HEK293 (cell line): ENCODE measurements around the gene FRMD4A.

Source experiments
- EGR2 ChIP-seq: fragments of 450-650 bp; formaldehyde crosslinking; IDR thresholded peaks from 2 replicates; pipeline ENCODE4 v1.5.1; 2016; ENCODE audit warnings: low read depth, missing biosample characterization, missing genetic modification characterization
- FEZF1 ChIP-seq: fragments of 450-650 bp; formaldehyde crosslinking; IDR thresholded peaks from 2 replicates; pipeline ENCODE4 v1.5.1; 2016; ENCODE audit warnings: missing biosample characterization, missing genetic modification characterization
- HOXC10 ChIP-seq: sonication (generic); formaldehyde crosslinking; IDR thresholded peaks from 2 replicates; pipeline ENCODE4 v1.8.1; 2023; ENCODE audit warnings: mild to moderate bottlenecking, missing genetic modification reagents
- HOXD13 ChIP-seq: sonication (generic); formaldehyde crosslinking; IDR thresholded peaks from 2 replicates; pipeline ENCODE4 v1.8.0; 2022; ENCODE audit warnings: missing genetic modification reagents, borderline replicate concordance
- KLF9 ChIP-seq: fragments of 450-650 bp; formaldehyde crosslinking; IDR thresholded peaks from 2 replicates; pipeline ENCODE4 v1.5.1; 2016; ENCODE audit warnings: missing biosample characterization, missing genetic modification characterization, low read depth
- MZF1 ChIP-seq: fragments of 450-650 bp; formaldehyde crosslinking; IDR thresholded peaks from 2 replicates; pipeline ENCODE4 v1.5.1; 2017; ENCODE audit warnings: missing biosample characterization, missing genetic modification characterization, borderline replicate concordance
- ZBTB1 ChIP-seq: fragments of 450-650 bp; formaldehyde crosslinking; IDR thresholded peaks from 2 replicates; pipeline ENCODE4 v1.5.1; 2016; ENCODE audit warnings: missing biosample characterization, missing genetic modification characterization
- ZBTB48 ChIP-seq: fragments of 450-650 bp; formaldehyde crosslinking; IDR thresholded peaks from 2 replicates; pipeline ENCODE4 v1.5.1; 2016; ENCODE audit warnings: missing biosample characterization, missing genetic modification characterization
- ZEB2 ChIP-seq: fragments of 450-650 bp; formaldehyde crosslinking; IDR thresholded peaks from 2 replicates; pipeline ENCODE4 v1.5.1; 2016; ENCODE audit warnings: missing biosample characterization, missing genetic modification characterization
- ZNF133 ChIP-seq: fragments of 450-650 bp; formaldehyde crosslinking; IDR thresholded peaks from 2 replicates; pipeline ENCODE4 v1.5.1; 2016; ENCODE audit warnings: missing biosample characterization, missing genetic modification characterization
- ZNF184 ChIP-seq: fragments of 450-650 bp; IDR thresholded peaks from 2 replicates; pipeline ENCODE4 v1.5.1; 2018; ENCODE audit warnings: missing biosample characterization, mild to moderate bottlenecking, missing genetic modification characterization
- ZNF202 ChIP-seq: fragments of 450-650 bp; formaldehyde crosslinking; IDR thresholded peaks from 2 replicates; pipeline ENCODE4 v1.5.1; 2016; ENCODE audit warnings: missing biosample characterization, missing genetic modification characterization, borderline replicate concordance
- ZNF248 ChIP-seq: fragments of 450-650 bp; formaldehyde crosslinking; IDR thresholded peaks from 2 replicates; pipeline ENCODE4 v1.5.1; 2017; ENCODE audit warnings: missing biosample characterization, missing genetic modification characterization
- ZNF280C ChIP-seq: fragments of 450-650 bp; formaldehyde crosslinking; IDR thresholded peaks from 2 replicates; pipeline ENCODE4 v1.5.1; 2016; ENCODE audit warnings: missing biosample characterization, missing genetic modification characterization
- ZNF292 ChIP-seq: fragments of 450-650 bp; formaldehyde crosslinking; IDR thresholded peaks from 2 replicates; pipeline ENCODE4 v1.5.1; 2016; ENCODE audit warnings: low read depth, missing biosample characterization, missing genetic modification characterization, borderline replicate concordance
- ZNF311 ChIP-seq: fragments of 450-650 bp; formaldehyde crosslinking; IDR thresholded peaks from 2 replicates; pipeline ENCODE4 v1.5.1; 2017; ENCODE audit warnings: missing biosample characterization, missing genetic modification characterization, borderline replicate concordance
- ZNF341 ChIP-seq: fragments of 450-650 bp; formaldehyde crosslinking; IDR thresholded peaks from 2 replicates; pipeline ENCODE4; 2016; ENCODE audit warnings: low read depth, missing biosample characterization, missing genetic modification characterization
- ZNF394 ChIP-seq: fragments of 450-650 bp; formaldehyde crosslinking; IDR thresholded peaks from 2 replicates; pipeline ENCODE4 v1.5.1; 2016; ENCODE audit warnings: missing biosample characterization, missing genetic modification characterization, mild to moderate bottlenecking, moderate library complexity, borderline replicate concordance
- ZNF416 ChIP-seq: fragments of 450-650 bp; formaldehyde crosslinking; IDR thresholded peaks from 2 replicates; pipeline ENCODE4 v1.5.1; 2016; ENCODE audit warnings: missing biosample characterization, missing genetic modification characterization
- ZNF433 ChIP-seq: fragments of 450-650 bp; formaldehyde crosslinking; IDR thresholded peaks from 2 replicates; pipeline ENCODE4 v1.5.1; 2016; ENCODE audit warnings: missing biosample characterization, missing genetic modification characterization, low read depth
- ZNF521 ChIP-seq: fragments of 450-650 bp; formaldehyde crosslinking; IDR thresholded peaks from 2 replicates; pipeline ENCODE4 v1.5.1; 2017; ENCODE audit warnings: missing biosample characterization, mild to moderate bottlenecking, missing genetic modification characterization
- ZNF549 ChIP-seq: fragments of 450-650 bp; IDR thresholded peaks from 2 replicates; pipeline ENCODE4 v1.5.1; 2018; ENCODE audit warnings: missing biosample characterization, missing genetic modification characterization, mild to moderate bottlenecking, inconsistent platforms, moderate library complexity
- ZNF555 ChIP-seq: fragments of 450-650 bp; formaldehyde crosslinking; conservative IDR thresholded peaks from 2 replicates; pipeline ENCODE4 v1.5.1; 2017; ENCODE audit warnings: missing biosample characterization, mild to moderate bottlenecking, missing genetic modification characterization, inconsistent platforms
- ZNF621 ChIP-seq: fragments of 450-650 bp; formaldehyde crosslinking; IDR thresholded peaks from 2 replicates; pipeline ENCODE4 v1.5.1; 2017; ENCODE audit warnings: missing biosample characterization, missing genetic modification characterization
- ZNF645 ChIP-seq: fragments of 450-650 bp; formaldehyde crosslinking; IDR thresholded peaks from 2 replicates; pipeline ENCODE4; 2016; ENCODE audit warnings: missing biosample characterization, missing genetic modification characterization
- ZNF677 ChIP-seq: fragments of 450-650 bp; IDR thresholded peaks from 2 replicates; pipeline ENCODE4 v1.5.0; 2018; ENCODE audit warnings: missing biosample characterization, mild to moderate bottlenecking, missing genetic modification characterization, moderate library complexity
- ZNF707 ChIP-seq: fragments of 450-650 bp; formaldehyde crosslinking; IDR thresholded peaks from 2 replicates; pipeline ENCODE4 v1.5.1; 2016; ENCODE audit warnings: missing biosample characterization, missing genetic modification characterization
- ZNF768 ChIP-seq: fragments of 450-650 bp; formaldehyde crosslinking; IDR thresholded peaks from 2 replicates; pipeline ENCODE4 v1.5.1; 2018; ENCODE audit warnings: missing biosample characterization, mild to moderate bottlenecking, missing genetic modification characterization
- ZNF830 ChIP-seq: fragments of 450-650 bp; IDR thresholded peaks from 2 replicates; pipeline ENCODE4 v1.5.0; 2018; ENCODE audit warnings: missing biosample characterization, missing genetic modification characterization, low read depth, mild to moderate bottlenecking, moderate library complexity
- TF ChIP-seq, protein P1 (sequence below): fragments of 450-650 bp; formaldehyde crosslinking; IDR thresholded peaks from 2 replicates; pipeline ENCODE4 v1.5.1; 2016; ENCODE audit warnings: missing biosample characterization, missing genetic modification characterization
- TF ChIP-seq, protein P2 (sequence below): fragments of 450-650 bp; formaldehyde crosslinking; IDR thresholded peaks from 2 replicates; pipeline ENCODE4 v1.5.1; 2016; ENCODE audit warnings: missing biosample characterization, missing genetic modification characterization
- TF ChIP-seq, protein P3 (sequence below): fragments of 450-650 bp; formaldehyde crosslinking; IDR thresholded peaks from 2 replicates; pipeline ENCODE4 v1.5.1; 2016; ENCODE audit warnings: missing biosample characterization, missing genetic modification characterization

FRMD4A gene

DNA sequence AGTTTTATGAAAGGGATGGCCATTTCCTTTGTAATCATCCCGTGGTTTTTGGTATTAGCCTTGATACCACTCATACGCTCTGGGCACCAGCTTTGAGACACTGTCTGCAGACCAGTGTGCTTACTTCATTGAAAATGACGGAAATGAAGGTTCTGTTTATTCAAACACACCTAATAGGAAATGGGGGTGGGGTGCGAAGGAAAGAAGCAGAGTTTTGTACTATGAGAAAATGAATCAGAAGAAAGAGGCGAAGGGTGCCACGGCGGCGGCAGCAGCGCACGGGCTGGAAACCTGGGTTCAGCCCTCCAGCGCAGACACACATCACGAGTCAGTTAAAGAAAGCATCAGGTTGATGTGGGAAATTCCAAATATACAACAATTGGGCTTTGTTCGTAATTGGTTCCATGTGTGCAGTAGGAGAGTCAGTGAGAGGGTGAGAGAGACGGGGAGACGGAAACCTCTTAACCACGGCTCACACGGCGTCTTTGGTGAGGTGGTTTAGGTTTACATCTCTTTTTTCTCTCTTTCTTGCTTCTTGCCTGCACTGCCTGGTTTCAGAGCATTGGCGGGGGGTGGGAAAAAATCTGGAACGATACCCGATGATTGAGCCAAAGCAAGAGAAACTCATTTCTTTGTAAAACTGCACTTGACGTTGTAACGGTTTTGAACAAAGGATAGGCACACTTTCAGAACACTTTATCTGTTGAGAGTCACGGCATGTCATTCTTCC is 321.2 kb downstream of the FRMD4A start (continued):
- TF ChIP-seq ZNF341 (tag by site-specific recombination) (no peak), ZNF280C (tag by site-specific recombination) (no peak), ZNF292 (tag by site-specific recombination) (no peak), ZNF202 (tag by site-specific recombination) (no peak), ZNF830 (tag by site-specific recombination) (no peak), ZNF521 (tag by site-specific recombination) (no peak), ZNF394 (no peak), ZNF549 (tag by site-specific recombination) (no peak), EGR2 (tag by site-specific recombination) (no peak), ZNF621 (tag by site-specific recombination) (no peak), ZNF416 (tag by site-specific recombination) (no peak), ZNF248 (tag by site-specific recombination) (no peak), ZNF311 (tag by site-specific recombination) (no peak), ZBTB48 (tag by site-specific recombination) (no peak), FEZF1 (tag by site-specific recombination) (no peak), ZNF184 (tag by site-specific recombination) (no peak), ZEB2 (tag by site-specific recombination) (no peak), ZNF768 (no peak), ZNF433 (tag by site-specific recombination) (no peak), ZBTB1 (no peak), HOXD13 (no peak), ZNF645 (tag by site-specific recombination) (no peak), ZNF707 (tag by site-specific recombination) (no peak), KLF9 (tag by site-specific recombination) (no peak), ZNF677 (tag by site-specific recombination) (no peak), HOXC10 (CRISPR knock-in tag) (no peak), ZNF555 (tag by site-specific recombination) (no peak), MZF1 (tag by site-specific recombination) (no peak), ZNF133 (tag by site-specific recombination) (no peak)
- TF ChIP-seq, protein P1, sequence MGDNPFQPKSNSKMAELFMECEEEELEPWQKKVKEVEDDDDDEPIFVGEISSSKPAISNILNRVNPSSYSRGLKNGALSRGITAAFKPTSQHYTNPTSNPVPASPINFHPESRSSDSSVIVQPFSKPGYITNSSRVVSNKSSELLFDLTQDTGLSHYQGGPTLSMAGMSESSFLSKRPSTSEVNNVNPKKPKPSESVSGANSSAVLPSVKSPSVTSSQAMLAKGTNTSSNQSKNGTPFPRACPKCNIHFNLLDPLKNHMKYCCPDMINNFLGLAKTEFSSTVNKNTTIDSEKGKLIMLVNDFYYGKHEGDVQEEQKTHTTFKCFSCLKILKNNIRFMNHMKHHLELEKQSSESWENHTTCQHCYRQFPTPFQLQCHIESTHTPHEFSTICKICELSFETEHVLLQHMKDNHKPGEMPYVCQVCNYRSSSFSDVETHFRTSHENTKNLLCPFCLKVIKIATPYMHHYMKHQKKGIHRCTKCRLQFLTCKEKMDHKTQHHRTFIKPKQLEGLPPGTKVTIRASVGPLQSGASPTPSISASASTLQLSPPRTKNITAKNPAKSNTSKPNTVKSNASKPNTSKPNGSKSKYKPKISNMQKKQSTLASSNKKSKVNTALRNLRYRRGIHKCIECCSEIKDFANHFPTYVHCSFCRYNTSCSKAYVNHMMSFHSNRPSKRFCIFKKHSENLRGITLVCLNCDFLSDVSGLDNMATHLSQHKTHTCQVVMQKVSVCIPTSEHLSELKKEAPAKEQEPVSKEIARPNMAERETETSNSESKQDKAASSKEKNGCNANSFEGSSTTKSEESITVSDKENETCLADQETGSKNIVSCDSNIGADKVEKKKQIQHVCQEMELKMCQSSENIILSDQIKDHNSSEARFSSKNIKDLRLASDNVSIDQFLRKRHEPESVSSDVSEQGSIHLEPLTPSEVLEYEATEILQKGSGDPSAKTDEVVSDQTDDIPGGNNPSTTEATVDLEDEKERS = no peak
- TF ChIP-seq, protein P2, sequence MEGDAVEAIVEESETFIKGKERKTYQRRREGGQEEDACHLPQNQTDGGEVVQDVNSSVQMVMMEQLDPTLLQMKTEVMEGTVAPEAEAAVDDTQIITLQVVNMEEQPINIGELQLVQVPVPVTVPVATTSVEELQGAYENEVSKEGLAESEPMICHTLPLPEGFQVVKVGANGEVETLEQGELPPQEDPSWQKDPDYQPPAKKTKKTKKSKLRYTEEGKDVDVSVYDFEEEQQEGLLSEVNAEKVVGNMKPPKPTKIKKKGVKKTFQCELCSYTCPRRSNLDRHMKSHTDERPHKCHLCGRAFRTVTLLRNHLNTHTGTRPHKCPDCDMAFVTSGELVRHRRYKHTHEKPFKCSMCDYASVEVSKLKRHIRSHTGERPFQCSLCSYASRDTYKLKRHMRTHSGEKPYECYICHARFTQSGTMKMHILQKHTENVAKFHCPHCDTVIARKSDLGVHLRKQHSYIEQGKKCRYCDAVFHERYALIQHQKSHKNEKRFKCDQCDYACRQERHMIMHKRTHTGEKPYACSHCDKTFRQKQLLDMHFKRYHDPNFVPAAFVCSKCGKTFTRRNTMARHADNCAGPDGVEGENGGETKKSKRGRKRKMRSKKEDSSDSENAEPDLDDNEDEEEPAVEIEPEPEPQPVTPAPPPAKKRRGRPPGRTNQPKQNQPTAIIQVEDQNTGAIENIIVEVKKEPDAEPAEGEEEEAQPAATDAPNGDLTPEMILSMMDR (tag by site-specific recombination) = no peak
- TF ChIP-seq, protein P3, sequence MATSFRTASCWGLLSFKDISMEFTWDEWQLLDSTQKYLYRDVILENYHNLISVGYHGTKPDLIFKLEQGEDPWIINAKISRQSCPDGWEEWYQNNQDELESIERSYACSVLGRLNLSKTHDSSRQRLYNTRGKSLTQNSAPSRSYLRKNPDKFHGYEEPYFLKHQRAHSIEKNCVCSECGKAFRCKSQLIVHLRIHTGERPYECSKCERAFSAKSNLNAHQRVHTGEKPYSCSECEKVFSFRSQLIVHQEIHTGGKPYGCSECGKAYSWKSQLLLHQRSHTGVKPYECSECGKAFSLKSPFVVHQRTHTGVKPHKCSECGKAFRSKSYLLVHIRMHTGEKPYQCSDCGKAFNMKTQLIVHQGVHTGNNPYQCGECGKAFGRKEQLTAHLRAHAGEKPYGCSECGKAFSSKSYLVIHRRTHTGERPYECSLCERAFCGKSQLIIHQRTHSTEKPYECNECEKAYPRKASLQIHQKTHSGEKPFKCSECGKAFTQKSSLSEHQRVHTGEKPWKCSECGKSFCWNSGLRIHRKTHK (tag by site-specific recombination) = no peak
